K562 (cell line): ENCODE measurements around the gene NRTN. TPM values are rescaled to one million over a fixed set of nuclear protein-coding genes. Genes with fewer than 3 reads are reported as not detected.

ENCODE experiments used
- ATAC-seq: fragments of 200-7000 bp; cut with Tn5 transposase; 3 replicates; pipeline ENCODE4 v1.9.1; 2020; ENCODE audit warnings: moderate library complexity
- BruUV-seq: library from RNA; stranded (reverse); fragments of 400-500 nt; replicated peaks from 2 replicates; lab custom pipeline; 2021; lab: Mats Ljungman, UMichigan
- CTCF ChIA-PET: fragments of 300-600 bp; formaldehyde crosslinking; extraction: SDS; loops from one replicate; lab custom pipeline; 2021; ENCODE audit warnings: low intra/inter-chr PET ratio; lab: Yijun Ruan, JAX
- POLR2A ChIA-PET: fragments of 300-600, 350-650 bp; sonication (Branson Sonifier 250); formaldehyde crosslinking; extraction: SDS; loops from one replicate; lab custom pipeline; 2021; ENCODE audit warnings: antibody characterized with exemption, inconsistent platforms; lab: Yijun Ruan, JAX
- DNase-seq, 4 experiments: peaks; one replicate each; pipeline versions ENCODE4 v3.0.0 to v3.0.0-alpha.2; 2011 to 2018; ENCODE audit warnings: low spot score in 3 of 4, mixed read lengths in 3 of 4; ENCODE audit errors: extremely low read depth in 1 of 4
- FAIRE-seq: peaks from 2 replicates; lab custom pipeline; 2011; peaks lifted over from hg19 to GRCh38; lab: Jason Lieb, UNC
- H2AFZ ChIP-seq: 2 replicates; pipeline ENCODE4 v1.6.0; 2011; ENCODE audit warnings: low read depth, low read length, control low read depth, inconsistent platforms
- H3K27ac ChIP-seq: fragments of 200-600 bp; 3 replicates; pipeline ENCODE4 v1.8.0; 2011; ENCODE audit warnings: low read depth, mild to moderate bottlenecking, control low read depth, inconsistent platforms, low read length, moderate library complexity, mixed read lengths; ENCODE audit errors: extremely low read depth
- H3K27me3 ChIP-seq, 2 experiments: fragments of 300-600 bp in 1 of 2; 2 replicates in 1 of 2; 3 replicates in 1 of 2; pipeline versions ENCODE4 v1.6.0 to v1.8.0; 2011; ENCODE audit warnings: inconsistent platforms in 2 of 2, low read length in 2 of 2, mild to moderate bottlenecking in 1 of 2, mixed read lengths in 1 of 2, moderate library complexity in 1 of 2; ENCODE audit not compliant: control insufficient read depth in 2 of 2, insufficient read depth in 2 of 2
- H3K36me3 ChIP-seq: fragments of 300-600 bp; 3 replicates; pipeline ENCODE4 v1.8.0; 2011; ENCODE audit warnings: mild to moderate bottlenecking, low read length, inconsistent platforms; ENCODE audit not compliant: control insufficient read depth, insufficient read depth
- H3K4me1 ChIP-seq, 2 experiments: fragments of 200-600 bp in 1 of 2; replicated peaks in 1 of 2; 2 replicates in 1 of 2; 3 replicates in 1 of 2; pipeline versions ENCODE4 v1.5.1 to v1.8.0; 2011; ENCODE audit warnings: inconsistent platforms in 2 of 2, low read length in 2 of 2, mild to moderate bottlenecking in 1 of 2, mixed read lengths in 1 of 2, moderate library complexity in 1 of 2; ENCODE audit not compliant: control insufficient read depth in 2 of 2, insufficient read depth in 2 of 2
- H3K4me2 ChIP-seq: 2 replicates; pipeline ENCODE4 v1.6.1; 2011; ENCODE audit warnings: low read length, control low read depth, inconsistent platforms, mixed read lengths; ENCODE audit not compliant: insufficient read depth
- H3K4me3 ChIP-seq: fragments of 200-600 bp; sonication (generic), shearing (Covaris generic); 2 replicates; pipeline ENCODE4 v1.5.1; 2016; ENCODE audit warnings: control low read depth, inconsistent platforms
- H3K79me2 ChIP-seq: fragments of 200-600 bp; 3 replicates; pipeline ENCODE4 v1.8.0; 2011; ENCODE audit warnings: low read length, inconsistent platforms; ENCODE audit not compliant: control insufficient read depth, insufficient read depth
- H3K9ac ChIP-seq, 2 experiments: 2 replicates each; pipeline versions ENCODE4 v1.6.0 to v1.6.1; 2011; ENCODE audit warnings: low read depth in 2 of 2, low read length in 2 of 2, control low read depth in 1 of 2, inconsistent platforms in 1 of 2, mild to moderate bottlenecking in 1 of 2, mixed read lengths in 1 of 2; ENCODE audit not compliant: insufficient read depth in 1 of 2
- H3K9me1 ChIP-seq: one replicate; pipeline ENCODE4 v1.6.0; 2011; ENCODE audit warnings: inconsistent platforms, mild to moderate bottlenecking, low read length, moderate library complexity; ENCODE audit not compliant: control insufficient read depth, insufficient read depth
- H3K9me3 ChIP-seq: replicated peaks from 2 replicates; pipeline ENCODE4 v1.5.1; 2011; ENCODE audit warnings: low read depth, low read length, inconsistent platforms; ENCODE audit not compliant: control insufficient read depth, insufficient read depth
- H4K20me1 ChIP-seq: replicated peaks from 2 replicates; pipeline ENCODE4 v1.6.1; 2011; ENCODE audit warnings: low read length, inconsistent platforms, mixed read lengths; ENCODE audit not compliant: control insufficient read depth, insufficient read depth
- ARID1B ChIP-seq: fragments of 450-650 bp; IDR thresholded peaks from 2 replicates; pipeline ENCODE4 v1.6.1; 2016; ENCODE audit warnings: antibody characterized with exemption, mild to moderate bottlenecking, inconsistent platforms
- ASH1L ChIP-seq: fragments of 450-650 bp; IDR thresholded peaks from 2 replicates; pipeline ENCODE4 v1.6.1; 2018; ENCODE audit warnings: borderline replicate concordance, mild to moderate bottlenecking, low read depth; ENCODE audit not compliant: partially characterized antibody
- ATF3 ChIP-seq, 2 experiments: fragments of 450-650 bp in 1 of 2; sonication (generic) in 1 of 2; formaldehyde crosslinking in 1 of 2; IDR thresholded peaks in 1 of 2; conservative IDR thresholded peaks in 1 of 2; 2 replicates each; pipeline versions ENCODE4 v1.6.1 to v1.8.1; 2016 to 2023; ENCODE audit warnings: mild to moderate bottlenecking in 2 of 2, moderate library complexity in 2 of 2, inconsistent platforms in 1 of 2, missing genetic modification reagents in 1 of 2
- CHCHD3 ChIP-seq: fragments of 250-450 bp; sonication (Bioruptor Pico); IDR thresholded peaks from 2 replicates; pipeline ENCODE4 v2.1.2; 2022; ENCODE audit warnings: mild to moderate bottlenecking
- DMBX1 ChIP-seq: fragments of 250-450 bp; sonication (Bioruptor Pico); IDR thresholded peaks from 2 replicates; pipeline ENCODE4 v1.8.0; 2022; ENCODE audit warnings: inconsistent platforms, mild to moderate bottlenecking, moderate library complexity, borderline replicate concordance
- DPF2 ChIP-seq: fragments of 450-650 bp; IDR thresholded peaks from 2 replicates; pipeline ENCODE4 v1.6.1; 2016
- GTF3C2 ChIP-seq: IDR thresholded peaks from 3 replicates; pipeline ENCODE4 v1.6.1; 2011; ENCODE audit warnings: borderline replicate concordance, mild to moderate bottlenecking, moderate library complexity; ENCODE audit not compliant: insufficient read length; ENCODE audit errors: extremely low read depth
- HDAC6 ChIP-seq: IDR thresholded peaks from 2 replicates; pipeline ENCODE4 v1.6.1; 2012; ENCODE audit warnings: low read depth, mild to moderate bottlenecking, control low read depth, inconsistent platforms, low read length, moderate library complexity
- MXI1 ChIP-seq: IDR thresholded peaks from 2 replicates; pipeline ENCODE4 v1.6.1; 2011; ENCODE audit warnings: low read depth, mild to moderate bottlenecking, improper control_type of control experiment, low read length
- POLR3G ChIP-seq: IDR thresholded peaks from 2 replicates; pipeline ENCODE4 v1.6.1; 2011; ENCODE audit not compliant: insufficient read length, insufficient replicate concordance; ENCODE audit errors: extremely low read depth
- TAF15 ChIP-seq: fragments of 200-400 bp; formaldehyde crosslinking; IDR thresholded peaks from 2 replicates; pipeline ENCODE4 v1.6.1; 2017; ENCODE audit warnings: mild to moderate bottlenecking, low read depth, low read length, moderate library complexity
- ZEB2 ChIP-seq: fragments of 450-650 bp; IDR thresholded peaks from 2 replicates; pipeline ENCODE4 v1.6.1; 2016
- ZNF384 ChIP-seq: IDR thresholded peaks from 2 replicates; pipeline ENCODE4 v1.6.1; 2012; ENCODE audit warnings: low read depth, low read length, improper control_type of control experiment
- ZNF707 ChIP-seq: fragments of 250-450 bp; sonication (Bioruptor Pico); conservative IDR thresholded peaks from 2 replicates; pipeline ENCODE4 v1.8.0; 2022; ENCODE audit warnings: inconsistent platforms, mild to moderate bottlenecking, moderate library complexity
- WGBS: fragments of 100-300 bp; shearing (Covaris generic); methylation state at CpG from one replicate; pipeline ENCODE4 v1.1.6; 2016; ENCODE audit warnings: low coverage, mixed read lengths; ENCODE audit not compliant: insufficient coverage; ENCODE audit errors: missing lambda C conversion rate; 5-methylcytosine and 5-hydroxymethylcytosine counted together
- in situ Hi-C: fragments of 300-500 bp; cut with MboI; formaldehyde crosslinking; loops from 4 replicates; pipeline ENCODE4 v1.15.0; 2018; ENCODE audit warnings: inconsistent platforms, mixed read lengths
- intact Hi-C: fragments of 100-400 bp; cut with micrococcal nuclease; formaldehyde crosslinking; loops from 2 replicates; pipeline ENCODE4 v1.14.2; 2022
- polyA plus RNA-seq, 8 experiments: library from polyadenylated mRNA; depleted of rRNA in 4 of 8; stranded (reverse) in 5 of 8; unstranded in 3 of 8; fragments of >200 nt; fragmentation: Nextera tagmentation in 2 of 8; fragmentation: Illumina TruSeq in 1 of 8; extraction: Ambion mirVana in 2 of 8; extraction: Trizol in 1 of 8; gene quantifications; 2 replicates each; pipeline versions ENCODE4 v1.2.1 to v1.2.3, GENCODE V29; 2011 to 2014; ENCODE audit warnings: inconsistent platforms in 1 of 8, missing spikeins in 1 of 8
- total RNA-seq, 7 experiments: library from RNA; depleted of rRNA in 6 of 7; stranded (reverse); fragments of >200 nt in 6 of 7; fragmentation: Illumina TruSeq in 2 of 7; extraction: Trizol in 2 of 7; gene quantifications; 2 replicates each; pipeline versions ENCODE4 v1.2.1 to v1.2.3, GENCODE V29; 2011 to 2021; ENCODE audit warnings: low replicate concordance in 1 of 7
- TF ChIP-seq, protein P1 (sequence below): fragments of 450-650 bp; IDR thresholded peaks from 2 replicates; pipeline ENCODE4 v1.6.1; 2016; ENCODE audit warnings: missing biosample characterization, missing genetic modification characterization
- TF ChIP-seq, protein P2 (sequence below): fragments of 250-450 bp; sonication (Bioruptor Pico); IDR thresholded peaks from 2 replicates; pipeline ENCODE4 v1.5.0; 2020; ENCODE audit warnings: mild to moderate bottlenecking

The NRTN gene
- total and polyA plus RNA-seq, 9 of the 15 experiments (the other 6 are each of a cell fraction or from before 2014, with no cell fraction given): 0.62 to 8.1 (median 1.6) TPM; not detected in 2

GRCh38 chr19:5850743-5851293, 46.0 kb downstream of the NRTN start:
- no TSS peak for BruUV-seq
- H2AFZ ChIP-seq: no peak overlapping the region
- CTCF ChIA-PET: no interaction called here
- DNase-seq: peak in 3 of 4 experiments; percentile 5 to 6 (median 6)
- no peak for FAIRE-seq
- in situ Hi-C loops: no loop called here
- H3K79me2 ChIP-seq: no peaks in the 10 kb centered on the region
- no peak overlapping the region for H3K27ac ChIP-seq
- WGBS: 8% methylated on average over 5 of the region's 5 CpGs
- H3K4me1 ChIP-seq: no peaks in the 10 kb centered on the region; a peak in 1 of 5 replicates
- intact Hi-C loops: no loop called here
- H3K4me3 ChIP-seq: no peak overlapping the region
- H3K36me3 ChIP-seq: no peaks in the 10 kb centered on the region
- no peak overlapping the region for H3K4me2 ChIP-seq
- H3K9me3 ChIP-seq: no peaks in the 10 kb centered on the region
- 0 out of 2 replicates have a peak, but pooled peaks cover 4% of the 10 kb centered on the region for H4K20me1 ChIP-seq
- peaks cover 21 to 37% of the 10 kb centered on the region in 2 experiments for H3K27me3 ChIP-seq
- no peak overlapping the region for H3K9ac ChIP-seq
- no peaks in the 10 kb centered on the region for H3K9me1 ChIP-seq
- POLR2A ChIA-PET: interaction anchor here (0.5 to 1.8 kb wide), 3 partner anchors 23 to 310 kb away, joined by 4 to 7 read pairs (median 4); no protein-coding TSS in a partner anchor
- peak; percentile 77 for ATAC-seq
- TF ChIP-seq ATF3 (IDR thresholded peaks at IDR 0.05): peak; percentile 94
- no peak for TF ChIP-seq ATF3 (CRISPR knock-in tag; conservative IDR thresholded peaks at IDR 0.05)
- no peak for TF ChIP-seq CHCHD3
- TF ChIP-seq DPF2: 0 out of 2 replicates have a peak, but pooled peaks have one; percentile 17
- TF ChIP-seq DMBX1 (CRISPR knock-in tag): no peak
- TF ChIP-seq HDAC6: no peak
- TF ChIP-seq, protein P1, sequence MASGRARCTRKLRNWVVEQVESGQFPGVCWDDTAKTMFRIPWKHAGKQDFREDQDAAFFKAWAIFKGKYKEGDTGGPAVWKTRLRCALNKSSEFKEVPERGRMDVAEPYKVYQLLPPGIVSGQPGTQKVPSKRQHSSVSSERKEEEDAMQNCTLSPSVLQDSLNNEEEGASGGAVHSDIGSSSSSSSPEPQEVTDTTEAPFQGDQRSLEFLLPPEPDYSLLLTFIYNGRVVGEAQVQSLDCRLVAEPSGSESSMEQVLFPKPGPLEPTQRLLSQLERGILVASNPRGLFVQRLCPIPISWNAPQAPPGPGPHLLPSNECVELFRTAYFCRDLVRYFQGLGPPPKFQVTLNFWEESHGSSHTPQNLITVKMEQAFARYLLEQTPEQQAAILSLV (tag): 0 out of 2 replicates have a peak, but pooled peaks have one; percentile 35
- TF ChIP-seq ZNF707 (CRISPR knock-in tag): no peak
- no peak for TF ChIP-seq POLR3G
- TF ChIP-seq ZNF384: peak; percentile 50; the same call in 1 of the 2 replicates
- no peak for TF ChIP-seq ASH1L
- 0 out of 2 replicates have a peak, but pooled peaks have one; percentile 10 for TF ChIP-seq ARID1B
- TF ChIP-seq GTF3C2: no peak
- no peak for TF ChIP-seq TAF15
- peak; percentile 50; the same call in 1 of the 2 replicates for TF ChIP-seq ZEB2
- TF ChIP-seq, protein P2, sequence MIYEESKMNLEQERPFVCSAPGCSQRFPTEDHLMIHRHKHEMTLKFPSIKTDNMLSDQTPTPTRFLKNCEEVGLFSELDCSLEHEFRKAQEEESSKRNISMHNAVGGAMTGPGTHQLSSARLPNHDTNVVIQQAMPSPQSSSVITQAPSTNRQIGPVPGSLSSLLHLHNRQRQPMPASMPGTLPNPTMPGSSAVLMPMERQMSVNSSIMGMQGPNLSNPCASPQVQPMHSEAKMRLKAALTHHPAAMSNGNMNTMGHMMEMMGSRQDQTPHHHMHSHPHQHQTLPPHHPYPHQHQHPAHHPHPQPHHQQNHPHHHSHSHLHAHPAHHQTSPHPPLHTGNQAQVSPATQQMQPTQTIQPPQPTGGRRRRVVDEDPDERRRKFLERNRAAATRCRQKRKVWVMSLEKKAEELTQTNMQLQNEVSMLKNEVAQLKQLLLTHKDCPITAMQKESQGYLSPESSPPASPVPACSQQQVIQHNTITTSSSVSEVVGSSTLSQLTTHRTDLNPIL (CRISPR knock-in tag): no peak
- TF ChIP-seq MXI1: no peak
